Stimulated activated CD8-positive, alpha-beta memory T cell treated with anti-CD3 and anti-CD28 coated beads, Interleukin-12 subunit alpha, Interleukin-12 subunit beta, amount 100 ng/mL, for 24 hours (primary cell): Measurements from ENCODE around the gene PRSS22.

Experiments
- DNase-seq: peaks from one replicate; pipeline ENCODE4 v3.0.0-alpha.2; 2020; ENCODE audit errors: extremely low read depth

PRSS22 gene

DNA sequence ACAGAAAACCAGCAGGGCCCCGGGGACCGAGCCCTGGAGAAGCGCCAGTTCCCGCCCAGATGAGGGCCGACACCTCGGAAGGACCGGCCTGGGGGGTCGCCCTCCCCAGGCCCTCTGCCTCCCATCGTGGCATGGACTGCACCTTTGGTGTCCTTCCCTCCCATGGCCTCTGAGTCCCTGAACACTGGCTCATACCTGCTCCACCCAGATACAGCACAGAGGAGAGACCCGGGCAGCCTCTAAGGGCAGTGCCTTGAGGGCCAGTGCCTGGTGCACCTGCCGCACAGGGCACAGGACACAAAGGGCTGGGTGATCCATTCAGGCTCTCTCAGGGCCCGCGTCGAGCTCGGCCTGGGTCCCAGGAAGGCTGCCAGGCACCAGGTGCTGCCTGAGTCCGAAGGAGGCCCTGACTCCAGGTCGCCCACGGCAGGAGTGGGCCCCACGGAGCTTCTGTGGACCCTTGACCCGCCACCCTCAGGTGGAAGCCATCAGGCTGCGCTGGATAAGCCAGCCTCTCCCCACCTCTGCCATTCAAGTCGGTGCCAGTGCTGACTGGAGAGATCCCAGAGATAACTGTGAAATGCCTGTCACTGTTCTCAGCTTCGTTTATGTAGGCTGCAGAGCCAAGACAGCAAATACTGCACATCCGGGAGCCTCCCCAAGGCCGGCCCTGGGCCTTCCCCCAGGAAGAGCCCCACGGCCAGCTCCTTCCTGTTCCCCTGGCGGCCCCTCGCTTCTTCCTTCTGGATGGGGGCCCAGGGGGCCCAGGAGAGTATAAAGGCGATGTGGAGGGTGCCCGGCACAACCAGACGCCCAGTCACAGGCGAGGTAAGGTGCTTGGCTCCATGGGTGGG lies 28.2 kb downstream of the PRSS22 start, which contains the start of gene ZG16B:
ZG16B (plus strand) TSS at position 803 of the 854 bp plus-strand sequence. CDS start 139 bp downstream, outside the sequence.
- DNase-seq, result no peak

DNA sequence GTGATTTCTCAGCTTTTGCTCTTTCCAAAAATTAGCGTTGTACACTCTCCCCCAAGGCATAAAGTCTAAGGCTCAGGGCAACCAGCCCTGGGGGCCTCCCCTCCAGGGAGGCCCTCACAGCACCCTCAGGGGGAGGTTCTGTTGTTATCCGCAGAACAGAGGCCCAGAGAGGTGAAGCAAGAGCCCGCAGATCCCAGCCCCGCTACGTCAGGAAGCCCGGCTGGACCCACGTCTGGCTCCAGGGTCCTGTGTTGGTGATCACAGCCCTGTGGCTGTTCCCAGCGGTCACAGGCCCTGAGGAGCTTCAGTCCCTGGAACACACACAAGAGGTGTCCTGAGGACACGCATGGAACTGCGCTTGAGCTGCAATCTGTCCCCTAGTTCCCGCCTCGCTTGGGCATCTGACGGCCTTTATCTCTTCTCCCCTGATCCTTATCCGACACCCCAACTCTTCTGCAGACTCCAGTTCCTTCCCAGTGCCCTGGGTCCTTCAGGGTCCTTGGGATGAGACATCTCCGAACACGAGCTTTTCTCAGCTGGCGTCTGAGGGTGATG lies 29.0 kb downstream of the PRSS22 start:
- DNase-seq, result no peak

DNA sequence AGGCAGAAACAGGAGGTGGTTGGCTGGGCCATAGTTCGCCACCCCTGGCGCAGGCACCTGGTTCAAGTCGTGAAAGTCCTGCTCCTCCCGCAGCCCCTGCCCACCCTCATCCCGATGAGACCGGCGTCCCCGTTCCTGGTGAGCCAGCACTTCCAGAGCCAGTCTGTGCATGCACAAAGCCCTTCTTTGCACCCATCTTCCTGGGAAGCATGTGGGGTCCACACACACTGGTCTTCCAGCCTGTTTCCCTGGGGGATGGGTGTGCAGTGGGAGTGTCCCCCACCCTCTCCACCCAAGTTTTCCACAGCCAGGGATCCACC lies 29.5 kb downstream of the PRSS22 start:
- no peak for DNase-seq

DNA sequence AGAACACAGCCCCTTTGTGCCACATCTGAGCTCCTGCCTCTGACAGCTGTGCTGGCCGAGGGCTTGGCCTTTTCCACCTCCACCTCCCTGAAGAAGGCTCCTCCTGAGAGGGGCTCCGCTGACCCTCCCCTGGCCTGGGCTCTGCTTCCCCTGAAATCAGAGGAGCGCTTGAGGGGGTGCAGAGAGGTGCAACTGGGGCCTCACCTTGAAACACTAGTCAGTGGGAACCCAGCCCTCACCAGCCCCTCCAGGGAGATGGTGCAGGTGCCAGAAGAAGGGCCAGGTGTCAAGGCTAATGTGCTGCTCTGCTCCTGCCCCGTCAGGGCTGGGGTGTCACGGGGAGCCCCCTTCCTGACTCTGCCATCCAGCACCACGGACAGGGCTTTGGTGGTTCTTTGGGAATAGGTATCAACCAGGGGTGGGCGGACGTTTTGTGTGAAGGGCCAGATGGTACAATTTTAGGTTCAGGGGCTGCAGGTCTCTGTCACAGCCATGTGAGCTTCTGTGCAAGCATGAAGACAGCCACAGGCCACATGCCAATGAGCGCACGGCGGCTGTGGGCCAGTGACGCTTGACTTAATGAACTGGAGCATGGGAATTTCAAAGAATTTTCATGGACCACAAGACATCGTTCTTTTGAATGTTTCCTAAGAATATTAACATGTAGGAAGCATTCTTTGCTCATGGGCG lies 30.0 kb downstream of the PRSS22 start:
- DNase-seq, result no peak

DNA sequence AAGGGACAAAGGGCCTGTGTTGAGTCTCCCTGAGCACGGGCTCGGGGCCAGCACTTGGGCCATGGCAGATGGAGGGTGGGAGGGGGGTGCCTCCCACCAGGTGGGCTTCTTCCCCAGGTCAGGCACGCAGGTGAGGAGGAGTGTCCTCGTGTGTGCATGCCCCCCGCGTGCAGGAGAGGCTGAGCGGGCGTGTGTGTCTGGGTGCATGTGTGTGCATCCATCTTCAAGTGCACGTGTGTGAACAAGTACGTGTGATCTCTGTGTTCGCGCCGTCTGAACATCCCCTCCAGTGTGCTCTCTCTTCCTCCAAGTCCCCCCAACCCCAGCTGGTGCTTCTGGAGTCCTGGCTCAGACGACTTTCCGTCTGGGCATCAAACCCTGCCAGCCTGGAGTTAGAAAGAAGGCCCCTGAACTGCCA lies 30.6 kb downstream of the PRSS22 start:
- DNase-seq, result no peak

DNA sequence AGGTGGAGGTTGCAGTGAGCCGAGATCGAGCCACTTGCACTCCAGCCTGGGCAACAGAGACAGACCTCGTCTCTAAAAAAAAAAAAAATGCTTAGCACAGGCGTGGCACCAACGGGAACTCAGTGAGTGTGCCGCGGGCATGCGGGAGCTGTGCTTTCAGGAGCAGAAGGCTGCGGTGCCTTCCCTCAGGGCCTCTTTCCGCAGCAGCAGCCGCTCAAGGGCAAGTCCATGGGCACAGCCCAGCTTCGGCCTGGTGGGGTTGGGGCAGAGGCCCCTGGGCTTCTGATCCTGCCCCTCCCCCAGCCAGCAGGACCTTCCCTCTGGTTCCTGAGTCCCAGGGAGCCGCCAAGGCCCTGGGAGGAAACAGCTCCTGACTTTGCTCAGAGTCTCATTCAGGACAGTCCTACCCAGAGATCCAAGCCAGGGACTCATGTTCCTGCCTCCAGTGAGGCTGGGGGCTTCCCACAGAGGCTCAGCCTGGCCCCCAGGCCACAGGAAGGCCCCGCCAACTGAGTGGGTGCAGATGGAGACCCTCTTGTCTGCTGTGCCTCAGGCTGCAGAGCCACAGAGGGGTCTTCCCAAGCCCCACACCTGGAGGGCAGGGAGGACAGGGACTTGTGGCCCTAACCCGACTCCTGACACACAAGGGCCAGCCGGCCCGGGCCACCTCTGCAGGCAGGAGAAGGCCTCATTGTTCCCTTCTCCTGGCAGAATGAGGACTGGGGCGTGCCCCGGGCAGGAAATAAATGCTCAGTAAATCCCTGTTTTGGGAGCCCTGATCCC lies 31.2 kb downstream of the PRSS22 start:
- no peak for DNase-seq

DNA sequence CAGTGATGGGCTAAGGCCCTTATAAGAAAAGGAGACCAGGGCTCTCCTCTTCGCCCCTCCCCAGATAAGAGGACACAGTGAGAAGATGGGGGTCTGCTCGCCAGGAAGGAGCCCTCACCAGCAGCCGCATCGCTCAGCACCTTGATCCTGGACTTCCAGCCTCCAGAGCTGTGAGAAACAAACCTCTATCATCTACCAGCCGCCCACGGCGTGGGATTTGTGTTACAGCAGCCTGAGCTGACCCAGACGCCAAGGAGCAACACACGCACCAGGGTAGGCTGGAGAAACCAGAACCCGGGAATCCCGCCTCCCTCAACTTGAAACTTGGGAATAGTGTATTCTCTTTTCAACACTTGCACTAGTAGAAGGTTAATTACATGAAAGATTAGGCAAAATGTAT lies 32.1 kb downstream of the PRSS22 start:
- no peak for DNase-seq

DNA sequence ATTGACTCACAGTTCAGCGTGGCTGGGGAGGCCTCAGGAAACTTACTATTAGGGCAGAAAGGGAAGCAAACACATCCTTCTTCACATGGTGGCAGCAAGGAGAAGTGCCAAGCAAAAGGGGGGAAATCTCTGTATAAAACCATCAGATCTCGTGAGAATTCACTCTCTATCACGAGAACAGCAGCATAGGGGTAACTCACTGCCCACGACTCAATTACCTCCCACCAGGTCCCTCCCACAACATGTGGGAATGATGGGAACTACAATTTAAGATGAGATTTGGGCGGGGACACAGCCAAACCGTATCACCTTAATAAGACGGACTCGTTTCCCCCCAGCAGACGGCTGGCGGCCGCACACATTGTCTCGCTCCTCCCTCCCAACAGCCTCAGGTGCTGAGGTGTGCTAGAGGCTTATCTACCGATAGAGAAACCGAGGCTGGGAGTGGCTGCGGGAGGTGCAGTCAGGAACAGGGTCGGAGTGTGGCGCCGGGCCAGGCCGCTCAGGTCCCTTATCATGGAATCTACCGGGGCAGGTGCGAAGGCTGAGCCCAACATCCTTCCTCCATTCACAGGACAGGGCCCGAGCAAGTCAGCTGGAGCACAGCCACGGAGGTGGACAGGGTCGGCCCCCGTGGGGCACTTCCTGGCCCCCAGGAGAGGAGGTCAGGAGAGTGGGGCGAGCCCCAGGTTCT lies 32.8 kb downstream of the PRSS22 start:
- no peak for DNase-seq

DNA sequence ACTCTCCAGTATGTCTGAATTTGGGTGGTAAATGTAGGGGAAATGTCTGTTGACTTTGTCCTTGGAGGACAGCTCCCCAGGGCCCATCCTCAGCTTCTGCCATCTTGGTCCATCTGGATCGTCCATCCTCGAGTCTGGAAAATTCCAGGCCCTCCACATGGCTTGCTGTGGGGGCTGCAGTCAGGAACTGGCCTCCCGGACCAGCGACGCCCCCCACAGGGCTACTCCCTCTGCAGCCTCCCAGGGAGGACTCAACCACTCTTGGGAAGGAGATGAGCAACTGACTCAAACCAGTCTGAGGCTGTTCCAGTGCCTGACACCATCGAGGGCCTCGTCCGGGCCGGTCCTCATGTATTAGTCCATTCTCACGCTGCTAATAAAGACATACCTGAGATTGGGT lies 33.3 kb downstream of the PRSS22 start:
- DNase-seq, result no peak

DNA sequence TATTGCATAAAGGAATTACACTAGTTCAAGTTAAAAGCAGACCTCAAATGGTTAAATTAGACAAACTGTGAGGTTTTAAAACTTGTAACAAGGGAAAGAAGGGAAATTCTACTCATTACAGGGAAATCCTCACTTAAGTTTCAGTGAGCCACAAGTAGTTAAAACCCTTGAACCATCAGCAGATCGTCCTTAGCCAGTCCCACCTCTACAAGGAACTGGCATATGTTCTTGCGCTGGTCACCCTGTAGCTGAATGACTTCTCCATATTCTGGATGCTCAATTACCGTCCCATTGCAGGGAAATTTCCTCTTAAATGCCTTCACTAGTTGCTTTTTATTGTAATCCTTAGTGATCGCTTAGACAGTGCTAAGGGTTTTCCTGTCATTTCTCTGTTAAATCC lies 35.5 kb downstream of the PRSS22 start:
- DNase-seq, result no peak

DNA sequence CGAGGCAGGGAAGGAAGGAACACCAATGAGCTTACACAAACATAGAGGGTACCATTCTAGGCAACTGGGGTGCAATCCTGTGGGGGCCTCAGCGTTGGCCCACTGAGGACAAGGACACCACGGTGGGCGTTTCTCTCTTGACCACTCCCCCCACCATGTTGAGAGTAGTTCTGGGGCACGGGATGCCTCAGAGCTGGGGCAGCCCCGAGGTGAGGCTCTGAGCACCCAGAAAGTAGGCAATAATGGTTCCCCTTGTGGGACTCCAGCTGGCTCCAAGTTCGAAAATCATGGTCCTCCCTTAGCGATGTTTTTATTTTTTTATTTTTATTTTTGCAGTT lies 35.8 kb downstream of the PRSS22 start:
- no peak for DNase-seq

DNA sequence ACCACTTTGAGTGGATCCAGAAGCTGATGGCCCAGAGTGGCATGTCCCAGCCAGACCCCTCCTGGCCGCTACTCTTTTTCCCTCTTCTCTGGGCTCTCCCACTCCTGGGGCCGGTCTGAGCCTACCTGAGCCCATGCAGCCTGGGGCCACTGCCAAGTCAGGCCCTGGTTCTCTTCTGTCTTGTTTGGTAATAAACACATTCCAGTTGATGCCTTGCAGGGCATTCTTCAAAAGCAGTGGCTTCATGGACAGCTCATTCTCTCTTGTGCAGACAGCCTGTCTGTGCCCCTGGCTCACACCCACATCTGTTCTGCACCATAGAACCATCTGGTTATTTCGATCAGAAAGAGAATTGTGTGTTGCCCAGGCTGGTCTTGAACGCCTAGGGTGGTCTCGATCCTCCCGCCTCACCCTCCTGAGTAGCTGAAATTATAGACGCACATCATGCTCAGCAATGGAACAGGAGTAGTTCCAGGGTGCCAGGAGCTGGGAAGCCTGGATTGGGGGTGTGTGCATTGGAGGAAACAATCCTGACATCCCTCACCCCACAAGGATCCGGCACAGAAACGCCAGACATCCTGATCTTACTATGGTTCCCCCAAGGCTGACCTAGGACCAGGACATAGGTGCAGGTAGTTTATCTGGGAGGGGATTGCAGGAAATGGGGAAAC lies 36.3 kb downstream of the PRSS22 start:
- no peak for DNase-seq

DNA sequence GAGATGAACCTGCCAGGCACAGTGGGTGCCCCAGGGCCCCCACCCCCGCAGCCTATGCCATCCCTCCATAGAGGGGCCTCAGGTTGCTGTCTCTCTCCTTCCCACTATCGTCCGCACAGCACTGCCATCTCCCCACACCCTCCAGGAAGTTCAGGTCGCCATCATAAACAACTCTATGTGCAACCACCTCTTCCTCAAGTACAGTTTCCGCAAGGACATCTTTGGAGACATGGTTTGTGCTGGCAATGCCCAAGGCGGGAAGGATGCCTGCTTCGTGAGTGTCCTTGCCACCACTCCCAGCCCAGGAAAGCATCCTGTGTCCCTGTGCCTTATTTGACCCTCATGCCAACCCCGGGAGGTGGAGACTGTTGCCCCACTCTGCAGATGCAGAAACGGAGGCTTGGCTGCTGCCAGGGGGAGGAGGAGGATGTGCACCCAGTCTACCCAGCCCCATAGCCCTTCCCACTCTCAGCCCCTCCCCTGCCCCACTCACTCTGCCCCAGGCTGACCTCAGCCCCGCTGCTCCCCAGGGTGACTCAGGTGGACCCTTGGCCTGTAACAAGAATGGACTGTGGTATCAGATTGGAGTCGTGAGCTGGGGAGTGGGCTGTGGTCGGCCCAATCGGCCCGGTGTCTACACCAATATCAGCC lies 37.0 kb downstream of the PRSS22 start:
- DNase-seq, result no peak

DNA sequence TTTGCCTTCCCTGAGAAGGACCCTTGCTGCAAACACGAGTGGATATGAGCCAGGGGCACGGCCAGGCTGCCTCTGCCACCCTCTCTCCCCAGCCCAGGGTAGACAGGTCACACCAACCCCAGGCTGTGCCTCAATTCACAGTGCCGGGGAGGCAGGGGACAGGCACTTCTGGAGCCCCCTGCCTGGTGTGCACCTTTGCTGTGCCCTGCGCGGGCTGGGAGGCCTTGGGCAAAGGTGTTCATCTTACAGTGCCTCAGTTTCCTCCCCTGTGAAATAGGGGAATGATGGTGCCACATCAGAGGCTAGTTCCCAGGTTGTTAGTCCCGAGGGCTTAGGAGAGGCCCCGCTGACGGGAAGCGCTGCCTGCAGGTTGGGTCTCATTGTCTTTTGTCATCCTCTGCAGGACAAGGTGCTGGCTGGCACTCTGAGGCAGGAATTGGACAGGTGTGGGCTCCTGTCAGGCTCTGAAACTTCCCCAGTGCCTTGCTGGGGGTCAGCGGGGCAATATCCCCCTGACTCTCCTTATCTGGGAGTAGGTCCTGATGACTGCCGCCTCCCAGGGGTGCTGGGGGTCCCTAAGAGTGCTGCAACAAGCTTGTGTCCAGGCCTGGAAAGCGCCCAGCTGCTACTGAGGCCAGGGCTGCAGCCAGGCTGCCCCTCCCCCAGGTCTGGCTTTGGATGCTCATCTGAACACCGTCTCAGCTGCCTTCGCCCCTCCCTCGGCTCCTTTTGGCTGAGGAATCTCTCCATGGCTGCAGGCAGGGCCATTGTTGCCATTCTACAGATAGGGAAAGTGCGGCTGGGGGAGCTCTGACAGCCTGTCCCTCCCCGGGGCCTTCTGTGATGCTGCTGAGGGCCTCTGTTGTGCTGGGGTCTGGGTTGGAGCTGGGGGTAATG lies 37.8 kb downstream of the PRSS22 start:
- DNase-seq, result no peak

DNA sequence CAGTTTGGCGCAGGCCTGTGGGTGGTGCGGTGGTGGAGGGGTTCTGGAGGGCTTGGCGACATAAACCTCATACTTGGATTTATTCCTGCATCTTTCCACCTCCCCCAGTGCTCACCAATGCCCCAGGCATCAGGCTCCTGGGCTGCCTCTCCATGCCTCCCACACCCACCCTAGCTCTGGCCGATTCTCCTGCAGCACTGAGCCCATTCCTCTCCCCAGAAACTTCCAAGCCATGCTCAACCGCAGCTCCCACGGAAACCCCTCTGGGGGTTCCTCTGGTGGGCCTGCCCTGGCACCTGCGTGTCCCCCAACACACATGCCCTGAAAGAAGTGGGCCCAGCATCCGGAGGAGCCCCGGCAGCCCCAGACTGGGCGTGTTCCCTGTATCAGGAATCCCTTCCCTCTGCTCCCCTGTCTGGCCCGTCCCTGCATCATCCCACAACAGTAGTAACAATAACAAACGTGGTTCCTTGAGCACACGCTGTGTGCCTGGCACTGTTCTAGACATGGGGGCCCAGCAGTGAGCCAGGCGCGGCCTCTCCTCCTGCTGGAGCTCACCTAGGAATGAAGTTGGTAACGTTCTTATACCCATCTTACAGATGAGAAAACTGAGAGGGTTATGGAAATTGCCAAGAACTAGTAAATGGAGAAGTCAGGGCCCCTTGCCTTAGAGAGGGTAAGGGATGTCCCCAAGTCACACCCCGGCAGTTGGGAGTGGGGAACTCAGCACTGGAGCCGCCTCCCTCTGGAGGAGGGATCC lies 38.6 kb downstream of the PRSS22 start:
- no peak for DNase-seq

DNA sequence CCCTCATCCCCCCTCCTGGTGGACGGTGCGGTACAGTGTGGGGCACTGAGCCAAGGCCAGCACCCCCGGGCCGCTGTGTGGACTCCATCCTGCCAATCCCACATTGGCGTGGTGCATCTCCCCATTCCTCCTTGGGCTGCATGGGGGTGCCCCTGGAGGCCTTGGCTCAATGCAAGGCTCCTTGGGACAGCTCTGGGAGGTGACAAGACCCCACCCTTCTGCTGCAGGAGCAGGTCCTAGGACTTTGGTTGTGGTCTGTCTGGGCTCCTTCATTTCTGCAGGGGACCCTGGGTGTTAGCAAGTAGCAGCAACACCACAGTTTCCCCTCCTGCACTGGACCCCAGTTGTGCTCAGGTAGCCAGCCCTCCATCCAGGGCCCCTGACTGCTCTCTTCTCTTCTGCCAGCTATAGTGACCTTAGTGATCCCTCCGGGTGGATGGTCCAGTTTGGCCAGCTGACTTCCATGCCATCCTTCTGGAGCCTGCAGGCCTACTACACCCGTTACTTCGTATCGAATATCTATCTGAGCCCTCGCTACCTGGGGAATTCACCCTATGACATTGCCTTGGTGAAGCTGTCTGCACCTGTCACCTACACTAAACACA lies 39.6 kb downstream of the PRSS22 start:
- DNase-seq, result no peak

DNA sequence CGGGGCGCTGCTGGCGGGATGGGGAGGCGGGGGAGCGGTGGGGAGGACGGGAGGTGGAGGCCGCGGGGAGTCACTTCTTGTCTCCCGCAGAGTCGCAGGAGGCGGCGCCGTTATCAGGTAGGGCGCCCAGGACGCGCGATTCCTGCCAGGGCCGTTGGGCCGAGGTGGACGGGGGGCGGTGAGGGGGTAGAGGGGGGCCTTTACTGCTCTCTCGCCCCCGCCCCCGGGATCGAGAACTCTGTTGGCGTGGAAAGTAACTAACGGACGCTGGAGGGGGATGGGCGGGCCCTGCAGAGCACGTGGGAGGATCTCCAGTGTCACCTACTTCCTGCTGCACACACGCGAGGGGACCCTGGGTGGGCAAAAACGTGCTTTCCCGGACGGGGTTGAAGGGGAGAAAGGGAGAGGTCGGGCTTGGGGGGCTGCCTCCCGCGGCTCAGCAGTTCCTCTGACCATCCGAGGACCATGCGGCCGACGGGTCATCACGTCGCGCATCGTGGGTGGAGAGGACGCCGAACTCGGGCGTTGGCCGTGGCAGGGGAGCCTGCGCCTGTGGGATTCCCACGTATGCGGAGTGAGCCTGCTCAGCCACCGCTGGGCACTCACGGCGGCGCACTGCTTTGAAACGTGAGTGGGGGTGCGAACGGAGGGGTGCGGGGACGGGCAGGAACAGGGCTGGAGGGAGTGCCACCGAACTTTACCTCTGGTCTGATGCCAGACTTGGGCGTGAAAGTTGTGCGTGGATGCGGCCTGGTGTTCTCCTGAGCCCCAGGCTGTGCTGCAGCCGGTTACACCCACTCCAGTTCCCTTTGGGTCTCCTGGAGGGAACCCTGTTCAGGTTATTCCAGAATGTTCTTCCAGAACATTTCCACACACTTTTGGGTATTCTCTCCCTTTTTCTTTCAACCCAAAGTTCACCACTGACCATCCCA lies 40.4 kb downstream of the PRSS22 start:
- DNase-seq, result no peak
